Right lung (tissue), 5 donors: ENCODE measurements around the gene PRKG1. TPM values are rescaled to one million over a fixed set of nuclear protein-coding genes. Genes with fewer than 3 reads are reported as not detected.
"Not testable (repeated sequence)": the region's sequence is repeated elsewhere in the genome, so short reads cannot be mapped to it uniquely, and the experiment has no call there.

Experiments used
- DNase-seq, 2 donors: peaks; one replicate each; pipeline ENCODE4 v3.0.0-alpha.2; 2013
- polyA plus RNA-seq, 5 donors: library from polyadenylated mRNA; unstranded; fragments of 120-200 nt; gene quantifications; one replicate each; pipeline versions ENCODE4 v1.2.1 to v1.2.3, GENCODE V29; 2013; ENCODE audit warnings: inconsistent platforms in 1 of 5, low replicate concordance in 1 of 5; ENCODE audit not compliant: insufficient read length in 5 of 5, insufficient read depth in 1 of 5

The PRKG1 gene
- polyA plus RNA-seq, 5 donors, result 12.4 to 21.3 (median 15.8) TPM

DNA sequence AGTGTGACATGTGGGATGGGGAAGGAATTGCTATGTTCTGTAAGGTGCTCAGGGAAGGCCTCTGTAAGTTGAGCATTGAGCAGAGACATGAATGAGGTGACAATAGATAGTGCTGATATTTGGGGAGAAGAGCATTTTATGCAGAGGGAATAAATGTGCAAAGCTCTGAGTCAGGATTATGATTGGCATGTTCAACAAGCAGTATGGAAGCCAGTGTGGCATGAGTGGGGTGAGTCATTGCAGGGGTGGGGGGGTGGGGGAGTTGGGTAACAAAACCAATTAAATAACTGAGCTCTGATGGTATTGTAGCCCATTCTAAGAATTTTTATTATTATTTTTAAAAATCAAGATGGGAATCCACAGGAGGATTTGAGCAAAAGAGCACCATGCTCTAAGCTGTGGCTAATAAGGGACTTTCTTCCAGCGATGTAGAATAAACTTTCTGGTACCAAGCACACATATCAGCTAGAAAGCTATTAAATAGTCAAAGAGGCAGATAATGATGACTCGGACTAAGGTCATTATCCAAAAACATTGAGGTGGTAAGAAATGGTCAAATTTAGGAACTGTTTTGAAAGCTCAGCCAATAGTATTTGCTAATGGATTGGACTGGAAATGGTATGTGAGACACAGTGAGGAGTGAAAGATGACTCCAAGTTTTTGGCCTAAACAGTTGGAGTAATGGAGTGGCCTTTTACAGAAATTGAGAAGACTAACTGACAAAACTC is 96.4 kb downstream of the PRKG1 start:
- no peak for DNase-seq

DNA sequence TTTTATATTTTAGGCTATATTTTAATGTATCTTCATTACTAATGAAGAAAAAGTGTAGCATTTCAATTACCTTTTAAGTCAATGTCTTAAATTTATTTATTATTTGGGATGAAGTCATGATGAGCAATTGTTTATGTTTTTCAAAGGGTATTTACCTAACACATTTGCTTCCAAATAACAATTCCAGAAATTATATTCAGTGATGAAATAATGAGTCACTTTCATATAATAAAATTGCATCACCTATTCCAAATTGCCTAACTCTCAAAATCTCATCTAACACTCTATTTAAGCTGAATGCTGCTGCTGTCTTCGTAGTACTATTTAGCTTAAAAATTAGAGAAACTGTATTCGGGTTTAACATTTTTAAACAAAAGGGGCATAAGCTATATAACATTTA is 97.7 kb downstream of the PRKG1 start:
- DNase-seq, result no peak

DNA sequence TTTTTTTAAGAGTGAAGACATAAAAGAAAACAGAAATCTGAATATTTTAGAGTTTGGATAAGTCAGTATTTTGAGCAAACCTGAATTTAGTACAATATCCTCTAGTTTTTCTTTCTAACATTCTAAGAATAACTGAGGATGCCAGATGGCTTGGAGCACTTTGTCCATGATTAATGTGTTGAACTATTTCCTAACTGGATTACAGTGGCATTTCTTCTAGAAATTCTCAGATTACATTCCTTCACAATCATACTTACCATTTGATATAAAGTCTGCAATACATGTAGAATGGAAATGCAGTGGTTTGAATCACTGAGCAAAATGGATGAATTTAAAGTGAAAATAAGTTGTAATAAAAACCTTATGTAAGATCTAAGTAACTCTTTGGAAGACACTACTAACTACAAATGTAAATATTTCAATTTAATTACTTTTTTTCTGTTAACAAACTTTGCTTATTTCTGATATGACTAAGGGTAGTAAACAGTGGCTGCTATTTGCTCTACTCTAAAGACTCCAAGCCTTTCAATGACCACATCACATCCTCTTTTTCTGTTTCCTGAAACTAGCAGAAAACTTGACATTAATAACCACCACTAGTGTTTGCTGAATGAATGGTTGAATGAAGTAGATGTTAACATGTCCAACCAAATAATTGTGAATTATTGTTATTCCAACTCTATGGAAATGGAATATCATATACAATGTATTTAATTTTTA is 102.8 kb downstream of the PRKG1 start:
- no peak for DNase-seq

DNA sequence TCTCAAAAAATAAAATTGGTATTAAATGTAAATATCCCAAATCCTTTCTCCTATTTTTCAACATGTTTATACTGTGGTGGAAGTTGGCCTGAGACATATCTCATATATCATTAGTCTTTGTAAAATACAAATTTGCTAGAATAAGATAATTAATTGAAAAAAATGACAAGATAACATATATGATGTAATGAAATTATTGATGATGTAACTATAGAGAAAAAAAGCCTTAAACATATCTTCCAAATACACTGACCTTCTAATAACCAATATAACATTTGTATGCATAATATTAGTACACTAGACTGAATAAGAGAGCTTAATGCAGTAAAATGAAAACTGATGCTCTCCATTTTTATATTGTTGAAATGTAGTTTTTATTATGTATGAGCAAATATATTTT is 104.3 kb downstream of the PRKG1 start:
- DNase-seq, result no peak

DNA sequence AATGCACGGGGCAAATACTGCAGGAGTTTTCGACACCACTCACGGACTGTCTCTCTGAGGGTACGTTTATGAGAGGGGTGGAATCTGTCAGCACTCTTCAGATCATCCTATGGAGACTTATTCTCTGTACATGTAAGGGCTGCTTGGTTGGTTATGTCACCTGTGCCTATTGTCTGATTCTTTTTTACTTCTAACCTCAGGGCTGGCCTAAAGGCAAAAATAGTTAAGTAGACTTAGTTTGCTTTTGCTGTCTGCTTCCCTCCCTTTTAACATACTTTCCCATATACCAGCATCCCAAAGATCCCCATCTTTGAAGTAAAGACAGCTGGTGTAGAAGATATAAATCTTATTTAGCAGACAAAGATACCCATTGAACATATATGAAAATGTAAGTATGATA is 105.9 kb downstream of the PRKG1 start:
- DNase-seq, result no peak

DNA sequence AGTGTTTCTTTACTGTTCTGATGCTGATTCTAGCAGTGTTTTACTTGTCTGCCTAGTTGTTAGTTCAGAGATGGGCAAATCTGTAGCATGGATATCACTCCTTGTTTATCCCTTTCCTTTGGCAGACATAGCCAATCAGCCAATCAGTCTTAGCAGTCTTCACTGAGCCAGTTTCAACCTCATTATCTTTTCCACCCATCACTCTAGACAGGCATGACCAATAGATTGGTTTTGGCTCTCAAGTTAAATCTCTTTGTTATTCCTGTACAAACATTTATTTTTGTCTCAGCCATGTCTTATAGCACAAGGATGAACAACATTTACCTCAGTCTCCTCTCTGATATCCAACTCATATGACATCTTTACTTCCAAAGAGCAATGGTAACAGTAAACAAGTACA is 109.5 kb downstream of the PRKG1 start:
- DNase-seq, result no peak

DNA sequence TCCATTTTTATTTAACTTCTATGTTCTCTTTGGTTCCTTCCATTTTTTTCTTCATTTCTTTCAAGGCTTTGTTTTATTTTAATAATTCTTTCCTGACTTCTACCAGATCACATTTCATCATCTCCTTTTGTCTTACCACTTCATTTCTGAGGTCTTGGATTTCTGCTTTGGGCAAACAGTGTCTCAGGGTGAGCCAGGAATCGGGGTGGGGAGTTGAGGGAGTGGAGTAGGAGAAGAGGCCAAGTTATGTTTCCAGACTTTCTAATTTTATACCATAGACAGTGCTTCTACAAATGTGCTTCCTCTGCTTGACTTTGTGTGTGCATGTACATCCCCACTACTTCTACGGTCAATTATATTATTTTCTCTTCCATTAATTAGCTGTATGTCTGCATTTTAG is 112.1 kb downstream of the PRKG1 start:
- DNase-seq, result no peak

DNA sequence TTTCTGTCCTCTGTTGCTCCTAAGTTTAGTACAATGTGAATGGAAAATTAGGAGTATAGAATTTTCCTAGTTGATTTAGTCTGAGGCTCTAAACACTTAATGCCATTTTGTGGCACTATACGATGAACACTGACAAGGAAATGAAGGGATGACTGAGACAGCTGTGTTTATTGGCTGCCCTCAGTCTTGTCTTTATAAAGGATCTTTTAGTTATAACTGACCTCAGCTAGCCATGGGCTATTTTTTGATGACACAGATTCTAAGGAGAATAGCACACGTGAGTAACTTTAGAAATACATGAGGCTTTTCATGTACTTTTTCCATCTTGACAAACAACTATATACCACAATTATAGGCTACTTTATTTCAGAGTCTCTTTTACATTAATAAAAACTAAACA is 113.7 kb downstream of the PRKG1 start:
- DNase-seq, result no peak

DNA sequence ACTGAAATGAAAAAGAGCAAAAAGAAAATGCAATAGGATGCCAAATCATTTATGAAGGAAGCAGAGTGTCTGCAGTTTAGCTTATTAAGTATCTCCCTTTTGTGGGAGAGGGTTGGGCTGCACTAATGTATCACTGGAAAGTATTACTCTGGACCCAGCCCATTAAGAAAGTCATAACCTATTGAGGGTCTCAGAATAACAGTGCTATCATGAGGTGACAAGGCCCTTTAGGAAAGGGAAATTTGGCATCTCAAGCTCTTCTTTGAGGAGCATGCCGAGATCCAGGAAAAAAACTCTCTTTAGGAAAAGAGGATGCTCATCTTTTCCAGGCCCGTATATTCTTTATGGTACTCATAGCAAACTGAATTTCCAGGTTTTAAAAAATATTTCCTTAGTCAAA is 114.6 kb downstream of the PRKG1 start:
- no peak for DNase-seq

DNA sequence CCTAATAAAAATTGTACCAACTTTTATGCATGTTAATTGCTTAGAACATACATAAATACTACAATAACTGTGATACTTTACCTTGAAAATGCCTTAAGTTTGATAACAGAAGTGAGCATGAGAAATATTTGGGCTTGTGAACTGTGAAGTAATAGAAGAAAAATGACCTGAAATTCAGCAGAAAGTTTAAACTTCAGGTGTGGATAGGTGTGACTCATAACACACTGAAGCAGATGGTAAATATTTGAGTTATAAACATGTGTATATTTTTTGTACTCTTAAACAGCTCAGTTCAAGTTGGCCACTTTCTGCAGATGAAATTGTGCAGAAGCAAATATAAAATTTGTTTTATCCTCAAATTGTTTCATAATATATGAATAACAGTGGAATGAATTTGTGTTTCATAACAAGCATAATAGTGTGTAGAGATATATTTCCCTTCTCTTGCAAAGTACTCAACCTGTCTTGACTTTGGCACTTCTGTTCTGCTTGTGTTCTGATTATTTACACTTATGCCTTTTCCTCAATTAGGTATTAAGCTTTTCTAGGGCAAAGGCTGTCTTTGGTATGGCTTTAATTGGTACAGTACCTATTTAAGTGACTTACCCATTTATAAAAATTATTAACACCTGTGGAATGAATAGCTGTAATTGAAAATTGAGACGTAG is 122.4 kb downstream of the PRKG1 start:
- no peak for DNase-seq

DNA sequence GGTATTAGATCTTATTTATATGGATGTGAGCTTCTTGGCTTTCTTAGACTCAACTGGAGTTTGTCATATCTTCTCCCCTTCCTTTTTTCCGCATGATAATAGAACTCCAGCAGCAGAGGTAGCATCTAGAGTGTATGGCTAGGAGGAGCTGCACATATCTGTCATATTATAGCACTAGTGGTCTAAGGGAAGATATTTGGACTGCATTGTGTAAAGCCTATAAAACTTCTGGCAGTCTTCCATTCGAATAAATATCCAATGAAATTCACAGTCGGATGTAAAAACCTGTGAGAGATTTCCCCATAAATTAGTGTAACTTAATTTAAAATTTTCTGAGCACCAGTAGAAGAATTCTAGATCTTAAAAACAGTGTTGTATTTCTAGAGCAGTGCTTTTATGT is 123.9 kb downstream of the PRKG1 start:
- DNase-seq, result no peak

DNA sequence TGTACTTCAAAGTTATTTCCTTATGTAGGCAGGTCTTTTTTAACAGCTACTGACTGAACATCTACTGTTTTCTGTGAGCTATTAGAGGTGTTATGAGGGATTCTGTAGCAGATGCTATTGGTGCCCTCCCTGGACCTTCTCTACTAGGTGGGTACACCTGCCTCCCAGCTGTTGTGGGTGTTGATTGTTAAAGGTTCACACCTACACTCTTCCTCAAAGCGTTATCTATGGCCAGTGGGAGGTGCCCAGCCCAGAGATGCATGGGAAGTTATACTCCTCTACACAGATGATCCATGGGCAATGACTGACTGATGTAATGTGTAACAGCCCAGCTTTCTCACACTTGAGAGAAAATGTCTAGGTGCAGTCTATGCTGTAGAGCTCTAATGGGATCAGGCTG is 127.7 kb downstream of the PRKG1 start:
- no peak for DNase-seq

DNA sequence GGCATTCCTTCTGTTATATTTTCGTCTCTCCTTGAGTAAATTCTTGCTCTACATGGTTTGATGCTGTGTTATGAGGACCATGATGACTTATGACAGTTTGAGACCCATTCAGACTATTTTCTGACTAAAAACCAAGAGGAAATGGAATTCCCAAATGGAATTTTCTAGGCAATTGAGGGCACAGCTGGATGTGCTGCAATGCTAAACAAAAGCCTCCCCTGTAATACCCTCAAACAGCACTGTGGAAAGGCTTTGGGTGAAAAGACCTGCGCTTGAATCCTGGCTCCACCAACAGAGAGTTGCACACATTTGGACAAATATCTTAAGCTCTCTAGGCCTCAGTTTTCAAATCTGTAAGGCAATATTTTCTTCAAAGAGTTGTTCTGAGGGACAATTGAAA is 129.1 kb downstream of the PRKG1 start:
- DNase-seq, result no peak

DNA sequence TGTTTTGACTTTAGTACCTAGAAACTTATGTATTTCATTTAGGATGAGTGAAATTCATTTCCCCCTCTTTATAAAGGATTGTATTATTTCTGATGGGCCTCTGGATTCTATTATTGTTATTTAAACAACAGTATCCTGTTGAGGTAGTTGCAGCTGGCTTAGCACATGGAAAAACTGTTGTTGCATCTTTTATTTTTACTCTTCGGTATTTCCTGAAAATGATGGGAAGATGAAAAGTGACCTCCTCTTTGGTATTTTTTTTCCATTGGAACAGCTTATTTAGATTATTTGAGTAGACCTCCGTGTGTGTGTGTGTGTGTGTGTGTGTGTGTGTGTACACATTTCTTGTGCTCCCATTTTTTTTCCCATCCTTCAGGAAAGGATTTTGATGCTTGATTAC is 129.8 kb downstream of the PRKG1 start:
- DNase-seq, result no peak

DNA sequence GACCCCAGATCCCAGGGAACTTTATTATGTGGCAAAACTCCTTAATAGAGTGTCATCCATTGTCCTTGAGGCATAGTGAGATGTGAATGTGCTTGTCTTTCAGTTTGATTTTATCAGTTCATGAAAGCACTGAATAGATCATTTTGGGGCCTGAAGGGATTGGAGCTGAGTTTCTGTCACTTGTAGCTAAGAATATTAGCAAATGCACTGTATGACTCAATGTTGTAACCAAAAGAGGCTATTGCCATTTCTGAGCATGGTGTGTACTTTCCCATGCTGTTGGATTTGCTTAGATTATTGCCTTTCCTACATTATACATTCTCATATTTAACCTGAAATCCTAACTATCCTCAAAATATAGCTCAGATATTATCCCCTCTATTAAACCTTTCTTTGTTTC is 130.4 kb downstream of the PRKG1 start:
- DNase-seq, result no peak

DNA sequence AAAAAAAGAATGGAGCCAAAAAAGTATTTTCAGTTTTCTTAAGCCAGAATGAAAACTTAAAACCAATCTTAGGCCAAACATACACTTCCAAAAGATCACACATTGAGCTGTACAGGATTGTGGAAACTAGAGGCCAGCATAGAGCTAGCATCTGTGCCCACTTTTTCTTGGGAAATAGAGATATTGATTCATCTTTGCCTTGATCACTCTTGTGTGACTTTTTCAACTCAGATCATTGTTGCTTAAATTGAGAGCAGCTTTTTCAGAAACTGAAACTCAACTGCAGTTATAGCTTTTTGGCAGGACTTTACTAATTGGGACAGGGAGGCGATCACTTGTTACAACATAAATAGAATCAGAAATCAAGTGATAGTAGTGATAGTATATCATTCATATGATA is 132.2 kb downstream of the PRKG1 start:
- no peak for DNase-seq

DNA sequence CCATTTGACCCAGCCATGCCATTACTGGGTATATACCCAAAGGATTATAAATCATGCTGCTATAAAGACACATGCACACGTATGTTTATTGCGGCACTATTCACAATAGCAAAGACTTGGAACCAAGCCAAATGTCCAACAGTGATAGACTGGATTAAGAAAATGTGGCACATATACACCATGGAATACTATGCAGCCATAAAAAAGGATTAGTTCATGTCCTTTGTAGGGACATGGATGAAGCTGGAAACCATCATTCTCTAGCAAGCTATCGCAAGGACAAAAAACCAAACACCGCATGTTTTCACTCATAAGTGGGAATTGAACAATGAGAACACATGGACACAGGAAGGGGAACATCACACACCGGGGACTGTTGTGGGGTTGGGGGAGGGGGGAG is 138.7 kb downstream of the PRKG1 start:
- DNase-seq, result not testable (repeated sequence)

DNA sequence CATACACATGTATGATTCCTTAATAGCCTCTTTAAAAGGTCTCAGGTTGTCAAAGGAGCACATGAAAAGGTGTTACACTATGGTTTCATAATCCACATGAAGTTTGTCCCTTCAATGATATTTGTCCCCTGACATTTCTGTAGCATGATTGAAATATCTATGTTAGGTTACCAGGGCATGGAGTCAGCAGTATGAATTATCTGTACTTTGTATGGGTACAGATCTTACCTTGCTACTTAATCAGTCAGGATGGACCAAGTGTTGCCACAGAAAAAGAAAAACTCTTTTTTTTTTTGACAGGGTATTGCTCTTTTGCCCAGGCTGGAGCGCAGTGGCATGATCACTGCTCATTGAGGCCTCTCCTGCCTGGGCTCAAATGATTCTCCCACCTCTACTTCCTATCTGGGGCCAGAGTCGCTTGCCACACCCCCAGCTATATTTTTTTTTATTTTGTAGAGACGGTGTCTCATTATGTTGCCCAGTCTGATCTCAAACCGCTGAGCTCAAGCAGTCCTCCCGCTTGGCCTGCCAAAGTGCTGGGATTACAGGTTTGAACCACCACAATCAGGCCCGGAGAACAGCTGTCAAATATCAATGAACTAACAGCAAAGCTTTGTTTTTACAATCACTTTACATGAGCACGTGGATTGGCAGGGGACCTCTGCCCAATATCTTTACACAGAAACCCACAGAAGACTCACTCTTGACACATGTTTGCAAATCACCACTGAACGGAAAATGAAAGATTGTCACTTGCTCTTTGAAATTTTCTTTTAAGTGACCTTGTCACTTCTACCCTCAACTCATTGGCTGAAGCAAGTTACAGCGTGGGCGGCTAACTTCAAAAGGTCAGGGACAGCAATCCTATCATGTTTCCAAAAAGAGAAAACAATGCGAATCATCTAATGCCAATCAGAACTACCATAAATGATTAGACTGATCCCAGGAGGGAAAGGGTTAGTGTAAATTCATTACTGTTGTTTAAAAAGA is 140.2 kb downstream of the PRKG1 start:
- DNase-seq, result no peak

DNA sequence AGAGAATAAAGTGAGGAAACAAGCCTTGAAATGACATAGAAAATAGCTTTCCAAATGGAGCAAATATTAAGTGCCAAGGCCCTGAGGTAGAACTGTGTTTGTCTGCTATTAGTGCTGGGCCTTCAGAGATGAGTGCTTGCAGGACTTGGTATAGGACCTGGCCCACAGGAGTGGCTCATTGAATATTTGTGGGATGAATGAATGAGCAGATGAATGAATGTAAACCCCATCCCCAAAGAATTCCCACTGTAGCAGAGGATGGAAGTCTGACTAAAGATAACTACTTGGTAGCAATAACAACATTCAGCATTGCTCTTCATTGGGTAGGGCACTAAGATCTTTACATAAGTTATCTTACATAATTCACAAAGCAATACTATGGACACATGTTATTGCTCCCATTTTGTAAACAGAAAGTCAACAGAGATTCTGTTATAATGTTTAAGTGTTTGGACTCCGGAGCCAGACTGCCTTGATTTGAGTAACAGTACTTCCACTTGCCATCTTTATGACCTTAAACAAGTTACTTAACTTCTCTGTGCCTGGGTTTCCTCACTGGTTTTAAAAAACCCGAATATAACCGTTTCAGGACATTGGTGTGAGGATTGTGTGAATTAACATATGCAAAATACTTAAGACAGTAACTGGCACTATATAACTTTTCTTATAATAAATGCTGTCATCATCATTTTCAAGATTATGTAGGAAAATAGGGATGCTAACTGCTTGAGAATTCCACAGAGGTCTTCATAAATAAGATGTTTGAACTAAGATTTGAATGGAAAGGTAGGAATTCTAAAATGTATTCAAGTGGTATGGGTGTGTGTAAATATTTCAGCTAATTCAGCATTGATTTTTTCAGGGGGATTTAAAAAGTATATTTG is 141.9 kb downstream of the PRKG1 start:
- no peak for DNase-seq

DNA sequence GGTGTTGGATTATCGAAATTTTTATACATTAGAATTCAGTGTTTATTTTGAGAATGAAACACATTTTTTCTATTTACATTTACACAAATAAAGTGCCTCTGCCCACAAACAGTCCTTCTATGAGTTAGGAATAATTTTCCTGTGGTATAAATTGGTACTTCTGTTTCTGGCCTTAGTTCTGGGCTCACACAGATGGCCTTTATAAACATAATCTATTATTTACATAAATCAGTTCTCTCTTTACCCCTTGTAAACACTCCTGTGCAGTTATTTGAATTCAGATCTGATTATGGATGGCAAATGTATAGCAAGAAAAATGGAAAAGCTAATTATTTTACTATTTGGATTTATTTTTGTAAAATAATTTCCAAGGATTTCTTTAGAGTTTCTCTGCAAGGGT is 143.2 kb downstream of the PRKG1 start:
- DNase-seq, result no peak

DNA sequence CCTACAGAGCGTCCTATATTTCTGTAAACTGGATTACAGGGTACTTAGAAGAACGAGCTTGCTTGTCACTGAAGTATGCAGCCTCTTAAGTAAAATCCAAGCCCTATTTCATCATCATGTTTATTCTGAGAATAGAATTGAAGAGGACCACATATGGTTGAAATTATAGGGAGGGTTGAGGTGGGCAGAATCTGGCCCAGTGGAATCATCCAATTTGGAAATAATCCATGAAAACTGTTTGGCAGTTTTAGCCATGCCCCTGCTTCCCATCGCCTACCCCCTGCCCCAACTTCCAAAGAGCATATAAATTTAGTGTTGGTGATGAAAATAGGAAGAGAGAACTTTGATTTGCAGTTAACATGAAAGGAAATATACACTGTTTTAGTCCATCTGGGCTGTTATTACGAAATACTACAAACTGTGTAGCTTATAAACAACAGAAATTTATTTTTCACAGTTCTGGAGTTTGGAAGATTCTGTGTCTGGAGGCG is 150.4 kb downstream of the PRKG1 start:
- peak; percentile 45 to 54 for DNase-seq
